Cerebellar cortex (tissue), 1 donor: ENCODE results near the gene SPHK1.
"Not testable (repeated sequence)": the region's sequence is repeated elsewhere in the genome, so short reads cannot be mapped to it uniquely, and the experiment has no call there.

Source experiments
- DNase-seq: peaks from one replicate; pipeline ENCODE4 v3.0.0-alpha.2; 2015; ENCODE audit warnings: low spot score

Gene SPHK1

GRCh38 chr17:76384222-76384986 is at the start of gene SPHK1:
TSS of gene SPHK1 (plus strand) at chr17:76384609. CDS start at chr17:76385645, 1,036 bp downstream.
- DNase-seq, result peak; percentile 35

DNA sequence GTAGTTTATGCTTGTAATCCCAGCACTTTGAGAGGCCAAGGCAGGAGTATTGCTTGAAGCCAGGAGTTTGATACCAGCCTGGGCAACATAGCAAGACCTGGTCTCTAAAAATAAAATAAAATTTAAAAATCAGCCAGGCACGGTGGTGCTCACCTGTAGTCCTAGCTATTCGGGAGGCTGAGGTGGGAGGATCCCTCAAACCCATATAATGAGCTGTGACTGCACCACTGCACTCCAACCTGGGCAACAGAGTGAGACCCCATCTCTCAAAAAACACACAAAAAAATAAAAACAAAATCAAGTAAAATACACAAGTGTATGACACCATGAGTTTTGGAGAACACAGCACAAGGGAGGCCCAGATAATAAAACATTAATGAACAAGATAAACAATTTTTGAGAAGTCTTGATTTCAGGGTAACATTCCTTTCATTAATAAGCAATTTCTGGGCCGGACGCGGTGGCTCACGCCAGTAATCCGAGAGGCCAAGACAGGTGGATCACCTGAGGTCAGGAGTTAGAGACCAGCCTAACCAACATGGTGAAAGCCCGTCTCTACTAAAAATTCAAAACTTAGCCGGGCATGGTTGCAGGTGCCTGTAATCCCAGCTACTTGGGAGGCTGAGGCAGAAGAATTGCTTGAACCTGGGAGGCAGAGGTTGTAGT is 48.6 kb upstream of the SPHK1 start:
- no peak for DNase-seq

DNA sequence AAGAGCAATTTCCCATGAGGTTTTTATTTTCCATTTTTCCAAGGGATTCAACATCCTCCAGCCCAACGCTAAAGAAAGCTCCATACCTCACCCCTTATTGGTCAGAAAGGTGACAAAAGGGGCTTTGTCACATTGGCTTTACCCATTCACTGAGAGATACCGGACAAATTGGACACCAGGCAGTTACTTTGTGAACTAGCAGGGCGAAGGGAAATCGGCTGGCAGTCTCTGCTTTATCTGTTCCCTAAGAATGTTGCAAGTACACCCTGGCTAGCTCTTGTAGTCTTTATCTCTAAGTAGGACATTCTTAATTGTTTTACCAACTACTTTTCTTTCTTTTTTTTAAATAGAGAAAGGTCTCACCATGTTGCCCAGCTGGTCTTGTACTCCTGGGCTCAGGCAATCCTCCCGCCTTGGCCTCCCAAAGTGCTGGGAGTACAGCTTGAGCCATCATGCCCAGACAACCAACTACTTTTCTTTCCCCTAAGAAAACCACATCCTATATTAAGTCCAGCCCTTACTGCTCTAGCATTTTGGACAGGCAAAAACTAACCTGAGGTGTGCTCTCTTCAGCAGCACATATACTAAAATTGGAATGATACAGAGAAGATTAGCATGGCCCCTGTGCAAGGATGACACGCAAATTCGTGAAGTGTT is 47.5 kb upstream of the SPHK1 start:
- no peak for DNase-seq

DNA sequence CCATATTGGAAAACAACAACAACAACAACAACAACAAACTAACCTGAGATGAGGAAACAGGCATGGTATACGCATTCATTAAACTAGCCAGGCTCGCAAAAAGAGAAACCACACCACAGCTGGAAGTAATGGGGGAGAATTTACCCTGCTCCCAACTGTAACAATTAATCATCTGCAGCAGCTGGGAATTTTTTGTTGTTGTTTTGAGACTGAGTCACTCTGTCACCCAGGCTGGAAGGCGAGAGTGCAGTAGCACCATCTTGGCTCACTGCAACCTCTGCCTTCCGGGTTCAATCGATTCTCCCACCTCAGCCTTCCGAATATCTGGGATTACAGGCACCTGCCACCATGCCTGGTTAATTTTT is 47.0 kb upstream of the SPHK1 start:
- no peak for DNase-seq

- no peak for DNase-seq
Measured at GRCh38 chr17:76341301-76341700, 43.1 kb upstream of the SPHK1 start.

GRCh38 chr17:76343106-76343505 is 41.3 kb upstream of the SPHK1 start:
- DNase-seq, result no peak

DNA sequence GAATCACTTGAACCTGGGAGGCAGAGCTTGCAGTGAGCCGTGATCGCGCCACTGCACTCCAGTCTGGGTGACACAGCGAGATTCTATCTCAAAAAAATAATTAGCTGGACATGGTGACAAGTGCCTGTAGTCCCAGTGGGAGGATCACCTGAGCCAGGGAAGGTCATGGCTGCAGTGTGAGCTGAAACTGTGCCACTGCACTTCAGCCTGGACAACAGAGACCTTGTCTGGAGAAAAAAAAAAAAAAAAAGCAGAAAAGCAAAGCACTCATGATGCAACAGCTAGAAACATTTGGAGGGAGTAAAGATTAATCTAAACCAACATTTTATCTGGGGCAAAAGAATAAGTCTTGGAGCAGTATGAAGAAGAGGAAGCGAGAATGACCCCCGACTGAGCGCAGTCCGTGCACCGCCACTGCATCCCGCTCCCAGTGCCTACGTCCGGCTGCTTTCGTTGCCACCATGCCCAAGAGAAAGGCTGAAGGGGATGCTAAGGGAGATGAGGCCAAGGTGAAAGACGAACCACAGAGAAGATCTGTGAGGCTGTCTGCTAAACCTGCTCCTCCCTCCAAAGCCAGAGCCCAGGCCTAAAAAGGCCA is 38.9 kb upstream of the SPHK1 start:
- no peak for DNase-seq

GRCh38 chr17:76346936-76347335 is 37.5 kb upstream of the SPHK1 start:
- DNase-seq, result not testable (repeated sequence)

- no peak for DNase-seq
Measured at GRCh38 chr17:76350463-76350862, 33.9 kb upstream of the SPHK1 start.

GRCh38 chr17:76351526-76352071 is 32.8 kb upstream of the SPHK1 start:
- no peak for DNase-seq

GRCh38 chr17:76353004-76353598 is 31.3 kb upstream of the SPHK1 start:
- DNase-seq, result peak; percentile 16

- DNase-seq, result peak; percentile 92
Measured at GRCh38 chr17:76353599-76354316, 30.7 kb upstream of the SPHK1 start, which contains the start of gene PRPSAP1. TSS of gene PRPSAP1 (minus strand) at chr17:76353916. CDS start at chr17:76353703, 213 bp downstream.

- no peak for DNase-seq
Measured at GRCh38 chr17:76354317-76354729, 30.1 kb upstream of the SPHK1 start.

GRCh38 chr17:76354747-76355310 is 29.6 kb upstream of the SPHK1 start:
- no peak for DNase-seq

DNA sequence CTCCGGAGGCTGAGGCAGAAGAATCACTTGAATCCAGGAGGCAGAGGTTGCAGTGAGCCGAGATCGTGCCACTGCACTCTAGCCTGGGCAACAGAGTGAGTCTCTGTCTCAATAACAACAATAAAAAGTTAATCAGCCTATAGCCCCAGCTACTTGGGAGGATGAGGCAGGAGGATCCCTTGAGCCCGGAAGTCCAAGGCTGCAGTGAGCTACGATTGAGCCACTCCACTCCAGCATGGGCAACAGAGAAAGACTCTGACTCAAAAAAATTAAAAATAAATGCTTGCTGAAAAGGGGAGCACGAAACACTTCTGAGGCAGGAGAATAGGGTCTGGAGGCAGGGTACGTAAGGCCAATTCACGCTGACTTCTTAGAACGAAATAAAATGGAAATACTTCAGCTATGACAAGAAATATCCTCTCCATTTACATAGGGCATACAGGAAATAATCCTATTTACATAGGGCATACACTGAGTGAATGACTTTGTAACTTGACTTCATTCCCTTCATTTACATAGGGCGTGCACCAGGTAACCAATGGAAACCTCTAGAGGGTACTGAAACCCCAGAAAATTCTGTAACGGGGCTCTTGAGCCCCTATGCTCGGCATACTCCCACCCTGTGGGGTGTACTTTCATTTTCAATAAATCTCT is 27.5 kb upstream of the SPHK1 start:
- DNase-seq, result no peak

DNA sequence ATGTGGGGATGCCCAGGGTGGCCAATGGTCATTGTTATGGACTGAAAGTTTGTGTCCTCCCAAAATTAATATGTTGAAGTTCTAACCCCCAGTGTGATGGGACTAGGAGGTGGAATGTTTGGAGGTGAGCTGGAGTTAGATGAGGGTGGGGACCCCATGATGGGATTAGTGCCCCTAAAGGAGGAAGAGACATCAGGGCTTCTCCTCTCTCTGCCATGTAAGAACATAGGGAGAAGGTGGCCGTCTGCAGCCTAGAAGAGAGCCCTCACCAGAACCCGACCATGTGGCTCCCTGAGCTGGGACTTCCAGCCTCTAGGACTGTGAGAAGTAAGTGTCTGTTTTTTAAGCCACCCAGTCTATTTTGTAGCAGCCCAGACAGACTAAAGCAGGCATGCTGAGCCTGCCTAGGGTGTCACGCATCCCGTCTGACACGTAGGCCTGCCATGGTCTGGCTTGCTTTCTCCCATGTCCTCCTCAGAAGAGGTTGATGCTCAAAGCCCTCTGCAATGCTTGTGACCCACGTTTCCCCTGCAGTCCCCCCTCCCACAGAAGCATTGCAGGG is 26.7 kb upstream of the SPHK1 start:
- DNase-seq, result no peak

GRCh38 chr17:76359375-76359774 is 25.0 kb upstream of the SPHK1 start:
- no peak for DNase-seq

GRCh38 chr17:76359776-76360175 is 24.6 kb upstream of the SPHK1 start:
- not testable (repeated sequence) for DNase-seq

DNA sequence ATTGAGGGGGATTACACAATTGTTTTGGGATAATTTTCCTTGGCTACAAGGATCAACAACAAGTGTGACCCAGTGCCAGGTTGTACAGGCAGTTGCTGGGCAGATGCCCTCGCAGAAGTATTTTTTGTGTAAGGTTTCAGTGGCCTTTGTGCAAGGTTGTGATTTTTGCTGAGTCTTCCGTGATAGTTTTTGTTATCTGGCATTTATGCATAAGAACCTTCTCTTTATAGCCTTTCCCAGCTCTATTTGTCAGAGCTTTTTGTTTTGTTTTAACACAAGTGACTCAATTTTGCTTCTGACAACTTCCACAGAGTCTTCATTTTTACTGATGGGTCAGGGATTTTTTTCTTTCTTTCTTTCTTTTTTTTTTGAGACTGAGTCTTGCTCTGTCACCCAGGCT is 23.9 kb upstream of the SPHK1 start:
- DNase-seq, result no peak
